GM15510 (cell line): Measurements from ENCODE around the gene ADAT2.

Source experiments
- POLR2A ChIP-seq: IDR thresholded peaks from 3 replicates; pipeline ENCODE4 v1.6.1; 2011; ENCODE audit warnings: borderline replicate concordance; ENCODE audit not compliant: insufficient read length; ENCODE audit errors: extremely low read depth

Gene ADAT2

DNA sequence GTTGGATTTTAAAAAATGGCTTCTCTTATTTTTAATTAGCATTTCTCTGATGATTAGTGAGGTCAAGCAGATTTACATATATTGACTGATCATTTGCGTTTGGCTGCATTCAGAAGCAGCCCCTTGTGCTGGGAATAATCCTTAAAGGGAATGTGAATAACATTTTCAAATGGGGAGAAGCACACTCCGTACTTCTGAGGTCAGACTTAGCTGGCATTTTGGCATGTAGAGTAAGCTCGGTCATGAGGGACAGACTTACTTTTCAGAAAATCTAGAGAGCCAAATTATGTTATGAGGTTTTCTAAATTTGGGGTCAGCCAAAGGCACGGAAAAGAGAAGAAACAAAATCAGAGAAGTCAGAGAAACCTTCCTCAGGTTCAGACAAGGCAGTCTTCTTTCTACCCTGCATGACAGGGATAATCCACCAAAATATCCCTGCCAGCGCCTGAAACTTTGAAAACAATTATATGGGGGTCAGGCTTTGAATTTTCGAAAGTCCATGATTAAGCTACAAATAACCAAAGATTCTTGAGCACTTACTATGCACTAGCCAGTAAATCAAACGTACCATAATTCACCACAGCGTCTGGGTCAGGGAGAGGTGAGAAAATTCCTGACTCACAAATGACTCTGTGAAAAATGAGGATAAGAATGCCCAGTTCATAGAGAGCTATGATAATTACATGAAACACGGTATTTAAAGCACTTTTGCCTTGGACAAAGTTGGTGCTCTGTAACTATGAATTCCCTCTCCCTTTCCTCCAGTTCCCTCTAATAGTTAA, 44.9 kb downstream of the ADAT2 start:
- no peak for TF ChIP-seq POLR2A

DNA sequence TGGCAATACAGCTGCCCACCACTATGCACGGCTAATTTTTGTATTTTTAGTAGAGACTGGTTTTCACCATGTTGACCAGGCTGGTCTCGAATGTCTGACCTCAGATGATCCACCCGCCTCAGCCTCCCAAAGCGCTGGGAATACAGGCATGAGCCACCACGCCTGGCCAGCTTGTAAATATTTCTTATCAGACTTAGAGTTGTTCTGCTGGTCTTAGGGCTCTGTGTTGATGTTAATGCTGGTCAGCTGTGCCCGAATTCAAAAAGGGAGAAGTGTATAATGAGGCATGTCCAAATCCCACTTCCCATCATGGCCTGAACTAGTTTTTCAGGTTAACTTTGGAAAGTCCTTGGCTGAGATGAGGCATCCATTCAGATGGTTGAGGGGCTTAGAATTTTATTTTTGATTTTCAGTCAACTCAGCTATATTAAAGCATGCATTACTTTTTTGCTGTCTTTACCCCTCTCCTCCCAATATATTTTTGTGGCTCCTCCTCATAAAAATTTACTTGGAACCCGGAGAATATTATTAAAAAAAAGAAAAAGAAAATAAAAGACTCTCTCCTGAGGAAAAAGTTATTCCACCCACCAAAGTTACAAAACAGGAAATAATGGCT, 47.7 kb downstream of the ADAT2 start:
- no peak for TF ChIP-seq POLR2A

- TF ChIP-seq POLR2A: no peak
These were observed 48.7 kb downstream of the ADAT2 start for GRCh38 chr6:143401636-143402370.

DNA sequence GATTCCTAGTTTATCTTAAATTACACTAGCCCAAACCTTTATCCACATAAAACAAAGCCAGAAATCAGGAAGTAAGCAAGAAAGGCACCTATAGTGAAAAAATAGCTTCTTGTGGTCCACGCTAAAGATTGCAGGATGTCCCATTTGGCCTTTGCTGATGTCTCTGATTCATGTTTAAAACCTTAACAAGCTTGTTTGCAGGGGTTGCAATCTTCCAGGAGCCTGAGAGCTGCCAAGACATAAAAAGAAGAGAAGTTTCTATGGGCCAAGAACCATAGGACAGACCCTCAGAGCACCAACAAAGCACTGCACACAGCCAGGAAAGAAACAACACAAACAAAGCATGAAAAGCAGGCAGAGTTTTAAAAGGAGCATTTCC, 49.4 kb downstream of the ADAT2 start:
- TF ChIP-seq POLR2A: no peak

GRCh38 chr6:143400258-143401067, 50.0 kb downstream of the ADAT2 start:
- no peak for TF ChIP-seq POLR2A

DNA sequence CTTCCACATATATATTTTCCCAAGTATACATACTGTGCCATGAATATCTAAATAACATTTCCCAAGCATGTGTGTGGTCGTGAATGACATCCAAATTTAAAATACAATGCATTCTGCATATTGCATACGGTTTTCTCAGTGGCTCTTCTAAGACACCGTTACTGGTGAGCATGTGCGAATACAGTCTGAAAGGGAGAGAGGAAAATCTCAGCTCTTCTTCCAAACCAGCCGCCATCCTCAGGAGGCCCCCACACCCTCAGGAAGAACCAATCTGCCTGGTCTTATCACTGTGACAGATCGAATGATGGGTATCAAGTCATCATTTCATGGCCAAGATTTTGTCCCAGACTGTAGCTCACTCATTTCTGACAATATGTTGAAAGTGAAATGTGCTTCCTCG, 50.7 kb downstream of the ADAT2 start:
- no peak for TF ChIP-seq POLR2A

DNA sequence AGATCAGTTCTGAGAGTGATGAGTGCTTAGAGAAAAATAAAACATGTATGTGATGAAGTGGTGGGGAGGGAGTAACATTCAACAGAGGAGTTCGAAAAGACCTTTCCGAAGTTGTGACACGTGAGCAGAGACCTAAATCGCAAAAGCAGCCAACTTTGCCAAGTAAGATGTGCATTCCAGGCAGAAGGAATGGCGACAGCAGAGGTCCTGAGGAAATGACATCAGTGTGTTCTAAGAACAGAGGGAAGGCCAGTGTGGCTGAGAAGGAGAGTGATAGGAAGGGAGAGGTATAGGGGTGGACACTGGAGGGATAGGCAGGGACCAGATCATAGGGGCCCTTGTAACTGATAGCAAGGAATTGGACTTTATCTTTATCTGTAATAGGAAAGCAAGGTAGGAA, 51.3 kb downstream of the ADAT2 start:
- no peak for TF ChIP-seq POLR2A

DNA sequence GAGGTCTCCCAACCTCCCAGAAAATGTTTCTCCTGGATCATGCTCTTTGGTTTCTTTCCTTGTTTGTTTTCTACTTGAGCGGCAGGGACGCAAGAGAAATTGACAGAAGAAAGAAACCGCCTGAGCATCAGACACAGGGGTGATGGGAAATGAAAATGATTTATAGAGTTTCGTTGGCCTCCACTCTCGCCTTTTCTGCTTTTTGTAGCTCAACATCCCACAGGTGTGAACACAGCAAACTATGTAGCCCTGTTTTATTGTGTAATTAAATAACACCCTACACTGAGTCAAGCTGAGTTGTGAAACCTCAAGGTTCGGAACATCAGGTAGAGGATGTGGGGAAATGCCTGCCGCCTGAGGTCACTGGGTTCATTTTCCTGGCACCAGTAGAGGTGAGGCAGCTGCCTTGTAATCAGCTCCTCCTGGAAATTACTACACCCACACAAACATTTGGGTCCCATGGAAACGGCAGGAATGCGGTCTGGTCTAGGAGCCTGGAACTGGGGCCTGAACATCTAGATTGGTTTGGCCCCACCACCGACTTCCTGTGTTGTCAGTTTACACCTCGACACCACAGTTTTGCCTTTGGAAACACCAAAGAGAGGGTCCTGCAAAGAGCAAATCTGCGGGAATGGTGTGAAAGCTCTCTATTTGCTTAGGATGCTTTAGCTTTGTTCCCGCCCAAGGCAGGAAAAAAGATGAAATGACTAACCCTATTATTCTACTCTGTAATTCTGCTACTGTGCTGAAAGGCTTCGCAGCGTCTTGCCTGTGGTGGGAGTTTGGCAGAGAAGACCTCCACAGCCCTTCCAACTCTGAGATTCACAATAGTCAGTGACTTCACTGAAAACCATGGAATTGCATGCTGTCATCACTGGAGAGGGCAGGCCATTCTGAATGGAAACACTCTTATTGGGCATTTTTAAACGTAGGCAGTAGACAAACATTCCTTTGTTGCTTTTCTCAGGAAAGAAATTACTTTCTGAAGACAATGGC, 53.0 kb downstream of the ADAT2 start:
- TF ChIP-seq POLR2A: no peak

DNA sequence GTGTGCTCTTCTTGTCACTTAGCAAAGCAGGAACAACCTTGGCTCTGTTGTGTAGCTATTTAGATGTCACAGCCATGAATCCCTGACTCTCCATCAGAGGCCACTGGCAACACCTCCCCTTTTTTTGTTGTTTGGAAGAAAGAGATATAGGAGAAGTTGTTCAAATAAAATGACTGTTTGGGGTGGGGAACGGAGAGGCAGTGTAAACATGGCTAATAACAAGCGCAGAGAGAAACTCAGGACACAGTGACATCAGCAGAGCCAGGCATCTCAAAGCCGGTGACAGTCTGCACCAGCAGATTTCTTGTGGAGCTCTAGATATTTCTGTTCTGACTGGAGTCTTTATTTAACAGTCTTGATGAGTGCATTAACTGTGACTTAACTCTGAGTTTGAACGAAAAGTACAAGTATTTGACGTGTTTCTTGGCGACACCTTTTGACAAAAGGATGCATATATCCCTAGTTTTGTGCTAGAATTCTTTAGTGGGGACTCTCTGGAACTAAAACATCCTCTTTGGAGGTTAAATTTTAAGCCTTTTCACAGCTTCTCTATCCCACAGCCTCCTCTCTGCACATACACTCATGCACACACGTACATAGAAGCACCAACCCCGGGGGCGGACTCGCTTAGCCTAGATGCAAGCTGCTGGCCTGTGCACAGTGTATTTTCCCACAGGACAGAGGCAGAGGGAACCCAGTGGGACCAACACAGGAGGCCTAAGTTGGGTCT, 53.8 kb downstream of the ADAT2 start:
- TF ChIP-seq POLR2A: no peak

- no peak for TF ChIP-seq POLR2A
These were observed 54.8 kb downstream of the ADAT2 start for GRCh38 chr6:143395699-143396098.

DNA sequence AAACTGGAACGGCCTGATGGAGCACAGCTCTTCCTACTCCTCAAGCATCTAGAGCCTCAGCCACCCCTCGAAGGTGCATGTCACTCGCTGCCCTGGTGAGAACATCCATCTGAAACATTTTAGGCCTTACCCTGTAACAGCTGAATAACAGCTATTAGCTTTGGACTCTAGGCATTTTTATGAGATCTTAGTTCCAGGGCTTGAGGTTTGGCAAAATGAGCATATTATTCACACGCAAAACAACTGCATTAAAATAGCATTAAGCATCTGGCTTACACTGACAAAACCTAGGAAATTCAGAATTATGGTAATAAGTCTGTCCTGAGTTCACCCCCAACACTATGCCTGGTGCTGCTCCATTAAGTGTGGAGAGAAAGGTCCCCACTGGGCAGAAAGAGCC, 56.1 kb downstream of the ADAT2 start:
- no peak for TF ChIP-seq POLR2A

DNA sequence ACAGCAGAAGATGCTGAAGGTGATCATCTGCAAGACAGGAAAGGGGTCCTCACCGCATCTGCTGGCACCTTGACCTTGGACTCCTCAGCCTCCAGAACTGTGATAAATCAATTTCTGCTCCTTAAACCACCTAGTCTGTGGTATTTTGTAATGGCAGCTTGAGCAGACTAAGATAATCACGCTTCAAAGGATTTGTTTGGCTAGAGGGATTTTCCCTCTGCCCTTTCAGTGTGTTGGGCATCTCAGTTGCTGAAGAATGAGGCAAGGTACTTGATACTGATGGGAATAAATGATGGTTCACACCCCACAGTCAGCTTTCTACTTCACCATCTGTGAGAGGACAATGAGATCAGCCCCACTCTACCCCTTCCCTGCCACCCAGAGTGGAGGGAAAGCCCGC, 60.2 kb downstream of the ADAT2 start:
- no peak for TF ChIP-seq POLR2A

GRCh38 chr6:143385636-143386035, 64.9 kb downstream of the ADAT2 start:
- TF ChIP-seq POLR2A: no peak
